ENCODE results near the gene ZNF337.
"Not testable (repeated sequence)": the region's sequence is repeated elsewhere in the genome, so short reads cannot be mapped to it uniquely, and the experiment has no call there.

ZNF337 gene

GRCh38 chr20:25692499-25692898 lies 4.2 kb downstream of the ZNF337 start:
- DNase-seq (ENCODE audit: extremely low read depth, low read depth) = no peak
- no peak overlapping the region for H3K4me3 ChIP-seq (replicated peaks; ENCODE audit: low read depth, low read length)
- no peak for TF ChIP-seq CTCF (IDR thresholded peaks at IDR 0.05; ENCODE audit: low read depth, low read length, missing control alignments)

GRCh38 chr20:25690427-25690826 lies 6.2 kb downstream of the ZNF337 start:
- no peak overlapping the region for H3K4me3 ChIP-seq (replicated peaks; ENCODE audit: low read depth, low read length)
- no peak for TF ChIP-seq CTCF (IDR thresholded peaks at IDR 0.05; ENCODE audit: low read depth, low read length, missing control alignments)
- no peak for DNase-seq (ENCODE audit: extremely low read depth, low read depth)

DNA sequence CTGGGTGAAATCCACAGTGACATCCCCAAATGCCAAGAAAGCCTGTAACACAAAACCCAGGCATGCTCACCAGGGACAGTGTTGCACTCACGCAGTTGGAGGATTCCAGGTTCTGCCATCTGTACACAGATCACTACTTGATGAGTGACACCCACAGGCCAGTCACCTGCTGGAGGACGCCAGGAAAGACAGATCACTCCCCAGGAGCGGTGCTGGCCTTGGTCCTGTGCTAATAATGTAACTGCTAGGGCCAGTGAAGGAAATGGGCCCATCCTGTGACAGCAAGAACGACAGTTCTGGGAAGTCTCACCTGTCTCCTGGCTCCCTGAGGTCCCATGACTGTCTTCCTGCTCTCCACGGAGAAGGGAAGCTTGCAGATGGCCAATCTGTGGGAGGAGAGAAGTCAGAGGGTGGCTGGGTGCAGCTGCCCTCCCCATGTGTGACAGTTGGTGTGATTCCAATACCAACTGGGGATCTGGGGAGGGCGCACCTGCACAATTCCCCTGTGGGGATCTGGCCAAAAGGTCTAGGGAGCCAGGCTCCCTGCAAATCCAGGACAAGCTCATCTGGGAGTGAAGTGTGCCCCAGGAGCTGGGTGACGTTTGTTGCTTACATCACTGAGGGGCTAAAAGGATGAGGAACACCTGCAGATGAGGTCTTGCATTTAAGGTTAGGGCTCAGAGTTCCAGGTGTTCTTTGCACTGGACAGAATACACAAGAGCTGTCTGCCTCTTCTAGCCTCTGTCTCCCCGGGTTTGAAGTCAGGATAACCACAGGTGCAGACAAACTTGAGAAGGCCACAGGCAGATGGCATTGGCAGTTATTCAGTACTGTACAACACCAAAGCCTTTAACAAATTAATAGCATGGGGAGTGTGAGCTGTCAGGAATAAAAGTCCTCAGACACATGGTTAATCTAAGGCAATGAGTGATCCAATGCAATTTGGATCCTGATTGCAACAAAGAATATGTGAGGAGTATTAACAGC lies 10.3 kb downstream of the ZNF337 start:
- H3K4me3 ChIP-seq (replicated peaks; ENCODE audit: low read depth, low read length) = no peak overlapping the region
- TF ChIP-seq CTCF (IDR thresholded peaks at IDR 0.05; ENCODE audit: low read depth, low read length, missing control alignments) = no peak
- no peak for DNase-seq (ENCODE audit: extremely low read depth, low read depth)

- no peak for TF ChIP-seq CTCF (IDR thresholded peaks at IDR 0.05; ENCODE audit: low read depth, low read length, missing control alignments)
- no peak overlapping the region for H3K4me3 ChIP-seq (replicated peaks; ENCODE audit: low read depth, low read length)
- DNase-seq (ENCODE audit: extremely low read depth, low read depth) = no peak
These were observed 11.2 kb downstream of the ZNF337 start for GRCh38 chr20:25685276-25686080.

DNA sequence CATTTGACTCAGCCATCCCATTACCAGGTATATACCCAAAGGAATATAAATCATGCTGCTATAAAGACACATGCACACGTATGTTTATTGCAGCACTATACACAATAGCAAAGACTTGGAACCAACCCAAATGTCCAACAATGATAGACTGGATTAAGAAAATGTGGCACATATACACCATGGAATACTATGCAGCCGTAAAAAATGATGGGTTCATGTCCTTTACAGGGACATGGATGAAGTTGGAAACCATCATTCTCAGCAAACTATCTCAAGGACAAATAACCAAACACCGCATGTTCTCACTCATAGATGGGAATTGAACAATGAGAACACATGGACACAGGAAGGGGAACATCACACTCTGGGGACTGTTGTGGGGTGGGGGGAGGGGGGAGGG lies 12.8 kb downstream of the ZNF337 start:
- H3K4me3 ChIP-seq (replicated peaks; ENCODE audit: low read depth, low read length); DNase-seq (ENCODE audit: extremely low read depth, low read depth): not testable (repeated sequence)

DNA sequence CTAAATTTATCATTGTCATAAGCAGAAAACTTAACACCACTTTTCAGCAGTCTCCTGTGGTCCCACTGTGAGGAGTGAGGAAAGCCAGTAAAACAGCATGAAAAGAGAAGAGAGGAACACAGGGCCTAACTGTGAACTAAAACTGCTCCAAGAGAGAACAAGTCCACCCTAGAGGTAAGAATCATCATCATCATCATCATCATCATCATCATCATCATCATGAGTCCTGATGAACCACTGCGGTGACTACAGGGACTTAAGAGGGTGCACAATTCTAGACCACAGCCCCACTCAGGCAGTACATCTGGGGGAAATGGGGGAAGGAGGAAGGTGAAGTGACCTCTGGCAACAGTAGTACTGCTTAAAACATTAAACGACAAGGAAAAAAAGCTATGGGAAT lies 13.6 kb downstream of the ZNF337 start:
- H3K4me3 ChIP-seq (replicated peaks; ENCODE audit: low read depth, low read length) = no peak overlapping the region
- DNase-seq (ENCODE audit: extremely low read depth, low read depth) = no peak
- no peak for TF ChIP-seq CTCF (IDR thresholded peaks at IDR 0.05; ENCODE audit: low read depth, low read length, missing control alignments)

Measured in HFF-Myc (cell line).